Activated CD4-positive, alpha-beta T cell treated with anti-CD3 and anti-CD28 coated beads, Interleukin-2, amount 50 U/mL, for 1 hour (primary cell): Measurements from ENCODE around the gene NELFB.
A peak's percentile ranks its signal among the peaks of the same experiment; 100 is the strongest.

Experiments
- DNase-seq: peaks from one replicate; pipeline ENCODE4 v3.0.0-alpha.2; 2020

NELFB gene

GRCh38 chr9:137270929-137271695, 16.0 kb downstream of the NELFB start:
- peak; percentile 19 for DNase-seq

- DNase-seq = no peak
These were observed 16.6 kb downstream of the NELFB start for GRCh38 chr9:137271696-137272076.

- no peak for DNase-seq
These were observed 17.3 kb downstream of the NELFB start for GRCh38 chr9:137272241-137273094.

GRCh38 chr9:137273095-137273490, 18.0 kb downstream of the NELFB start:
- DNase-seq = no peak

- DNase-seq = no peak
These were observed 18.6 kb downstream of the NELFB start for GRCh38 chr9:137273611-137274320.

- DNase-seq = no peak
These were observed 20.1 kb downstream of the NELFB start for GRCh38 chr9:137275203-137275587.

GRCh38 chr9:137275588-137276472, 20.7 kb downstream of the NELFB start:
- no peak for DNase-seq

- DNase-seq = no peak
These were observed 21.6 kb downstream of the NELFB start for GRCh38 chr9:137276473-137277328.

GRCh38 chr9:137277329-137278041, 22.4 kb downstream of the NELFB start, which contains the start of gene TOR4A:
TOR4A (plus strand) TSS chr9:137277726; CDS start chr9:137278690, 964 bp downstream.
- no peak for DNase-seq

- DNase-seq = no peak
These were observed 23.1 kb downstream of the NELFB start for GRCh38 chr9:137278061-137278701.

GRCh38 chr9:137278721-137279711, 23.9 kb downstream of the NELFB start:
- no peak for DNase-seq

- DNase-seq = no peak
These were observed 24.8 kb downstream of the NELFB start for GRCh38 chr9:137279741-137280473.

- DNase-seq = no peak
These were observed 25.6 kb downstream of the NELFB start for GRCh38 chr9:137280474-137281344.

- no peak for DNase-seq
These were observed 26.4 kb downstream of the NELFB start for GRCh38 chr9:137281345-137282116.

GRCh38 chr9:137286975-137287383, 31.9 kb downstream of the NELFB start:
- DNase-seq = no peak

GRCh38 chr9:137293094-137293481, 38.0 kb downstream of the NELFB start:
- no peak for DNase-seq
